Mesenchymal stem cell (in vitro differentiated cells and primary cell): ENCODE results near the gene PLD1.
"Not testable (repeated sequence)": the region's sequence is repeated elsewhere in the genome, so short reads cannot be mapped to it uniquely, and the experiment has no call there.

Source experiments
- DNase-seq: peaks from one replicate; pipeline ENCODE4 v3.0.0-alpha.2; 2013
- H2AFZ ChIP-seq: one replicate; pipeline ENCODE4 v1.6.1; 2013; ENCODE audit warnings: low read depth, mild to moderate bottlenecking, control low read depth, inconsistent platforms, low read length, moderate library complexity
- H2AK5ac ChIP-seq: 2 replicates; pipeline ENCODE4 v1.6.1; 2013; ENCODE audit warnings: low read length, moderate library complexity, mild to moderate bottlenecking, inconsistent platforms; ENCODE audit not compliant: severe bottlenecking
- H2BK120ac ChIP-seq: one replicate; pipeline ENCODE4 v1.6.1; 2013; ENCODE audit warnings: low read depth, mild to moderate bottlenecking, inconsistent platforms, low read length, moderate library complexity
- H2BK12ac ChIP-seq, 2 experiments: one replicate each; pipeline ENCODE4 v1.6.1; 2013; ENCODE audit warnings: inconsistent platforms in 2 of 2, low read length in 2 of 2, mild to moderate bottlenecking in 2 of 2, moderate library complexity in 2 of 2, control low read depth in 1 of 2
- H2BK15ac ChIP-seq: one replicate; pipeline ENCODE4 v1.6.1; 2013; ENCODE audit warnings: mild to moderate bottlenecking, low read depth, inconsistent platforms; ENCODE audit not compliant: poor library complexity, severe bottlenecking
- H2BK5ac ChIP-seq: 2 replicates; pipeline ENCODE4 v1.6.1; 2013; ENCODE audit warnings: low read depth, mild to moderate bottlenecking, low read length, control low read depth, inconsistent platforms; ENCODE audit not compliant: poor library complexity, severe bottlenecking
- H3K14ac ChIP-seq, 2 experiments: one replicate each; pipeline ENCODE4 v1.6.1; 2013; ENCODE audit warnings: inconsistent platforms in 2 of 2, low read length in 2 of 2, control low read depth in 1 of 2, mild to moderate bottlenecking in 1 of 2, moderate library complexity in 1 of 2
- H3K18ac ChIP-seq, 2 experiments: one replicate each; pipeline ENCODE4 v1.6.1; 2013; ENCODE audit warnings: inconsistent platforms in 2 of 2, low read length in 2 of 2, control low read depth in 1 of 2, low read depth in 1 of 2, mild to moderate bottlenecking in 1 of 2
- H3K23ac ChIP-seq, 2 experiments: one replicate each; pipeline ENCODE4 v1.6.1; 2013; ENCODE audit warnings: inconsistent platforms in 2 of 2, low read length in 2 of 2, mild to moderate bottlenecking in 2 of 2, moderate library complexity in 2 of 2, control low read depth in 1 of 2
- H3K27ac ChIP-seq: 2 replicates; pipeline ENCODE4 v1.5.1; 2013; ENCODE audit warnings: mild to moderate bottlenecking, moderate library complexity, low read length, control low read depth, inconsistent platforms; ENCODE audit not compliant: poor library complexity, severe bottlenecking
- H3K27me3 ChIP-seq, 2 experiments: 2 replicates each; pipeline versions ENCODE4 v1.6.1 to v1.7.0; 2013; ENCODE audit warnings: low read length in 2 of 2, mild to moderate bottlenecking in 2 of 2, moderate library complexity in 2 of 2, control low read depth in 1 of 2, inconsistent platforms in 1 of 2; ENCODE audit not compliant: control insufficient read depth in 1 of 2, insufficient read depth in 1 of 2
- H3K36me3 ChIP-seq, 2 experiments: 2 replicates each; pipeline versions ENCODE4 v1.6.1 to v1.7.0; 2013; ENCODE audit warnings: low read length in 2 of 2, control low read depth in 1 of 2, inconsistent platforms in 1 of 2, low read depth in 1 of 2, mild to moderate bottlenecking in 1 of 2; ENCODE audit not compliant: insufficient read depth in 2 of 2, control insufficient read depth in 1 of 2
- H3K4ac ChIP-seq, 2 experiments: one replicate each; pipeline ENCODE4 v1.6.1; 2013; ENCODE audit warnings: inconsistent platforms in 2 of 2, low read length in 2 of 2, mild to moderate bottlenecking in 2 of 2, moderate library complexity in 2 of 2, control low read depth in 1 of 2, low read depth in 1 of 2
- H3K4me1 ChIP-seq: 2 replicates; pipeline ENCODE4 v1.6.1; 2013; ENCODE audit warnings: low read depth, low read length, control low read depth; ENCODE audit not compliant: control insufficient read depth, insufficient read depth
- H3K4me2 ChIP-seq: 2 replicates; pipeline ENCODE4 v1.6.1; 2013; ENCODE audit warnings: low read length, mild to moderate bottlenecking, inconsistent platforms; ENCODE audit not compliant: poor library complexity, severe bottlenecking
- H3K4me3 ChIP-seq, 2 experiments: 2 replicates each; pipeline versions ENCODE4 v1.5.1 to v1.7.0; 2013; ENCODE audit warnings: low read length in 2 of 2, mild to moderate bottlenecking in 2 of 2, control low read depth in 1 of 2, low read depth in 1 of 2; ENCODE audit not compliant: insufficient read depth in 1 of 2
- H3K79me1 ChIP-seq: replicated peaks from 2 replicates; pipeline ENCODE4 v1.6.1; 2013; ENCODE audit warnings: mild to moderate bottlenecking, control low read depth, low read length, inconsistent platforms; ENCODE audit not compliant: poor library complexity, severe bottlenecking
- H3K9ac ChIP-seq: 2 replicates; pipeline ENCODE4 v1.7.0; 2013; ENCODE audit warnings: mild to moderate bottlenecking, low read length, moderate library complexity
- H3K9me3 ChIP-seq: 2 replicates; pipeline ENCODE4 v1.7.0; 2013; ENCODE audit warnings: mild to moderate bottlenecking, low read length; ENCODE audit not compliant: control insufficient read depth
- H4K8ac ChIP-seq: one replicate; pipeline ENCODE4 v1.6.1; 2013; ENCODE audit warnings: inconsistent platforms, mild to moderate bottlenecking, low read length, moderate library complexity
- H4K91ac ChIP-seq: one replicate; pipeline ENCODE4 v1.6.1; 2013; ENCODE audit warnings: mild to moderate bottlenecking, low read length, inconsistent platforms
- WGBS: methylation state at CpG from one replicate; pipeline ENCODE4 v1.1.7; 2013; ENCODE audit warnings: mixed read lengths; 5-methylcytosine and 5-hydroxymethylcytosine counted together

PLD1 gene

DNA sequence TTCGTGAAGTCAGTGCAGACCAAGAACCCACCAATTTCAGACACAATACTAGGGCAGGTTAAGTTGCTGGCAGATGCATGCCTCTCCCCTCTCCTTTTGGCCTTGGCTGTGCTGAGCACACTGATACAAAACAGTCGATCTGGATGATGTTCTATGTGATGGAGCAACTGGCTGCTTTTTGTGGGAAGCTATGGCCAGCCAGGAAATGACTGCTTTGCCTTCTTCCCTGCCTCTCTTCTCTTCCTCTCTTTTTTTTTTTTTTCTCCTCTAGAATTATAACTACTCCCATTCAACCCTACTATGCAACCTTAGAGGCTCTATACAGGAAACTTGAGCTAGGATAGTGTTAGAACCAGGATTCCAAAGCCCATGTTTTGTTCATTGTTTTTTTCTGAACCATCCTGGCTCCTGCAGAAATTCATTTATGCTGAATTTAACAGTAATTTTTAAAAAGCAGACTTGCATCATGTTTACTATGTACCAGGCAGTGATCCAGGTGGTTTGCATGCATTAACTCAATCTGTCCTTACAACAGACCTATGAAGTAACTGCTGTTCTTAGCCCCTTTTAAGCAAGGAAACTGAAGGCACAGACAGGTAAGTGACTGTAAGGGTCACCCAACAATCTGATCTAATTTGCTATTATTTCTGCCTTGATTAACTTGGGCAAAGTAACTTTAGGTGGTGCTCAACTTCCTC is 62.9 kb downstream of the PLD1 start:
- peaks cover 0 to 11% of the 10 kb centered on the region in 2 experiments for H3K36me3 ChIP-seq
- no peaks in the 10 kb centered on the region for H3K27me3 ChIP-seq
- H4K91ac ChIP-seq, result no peak overlapping the region
- H2AK5ac ChIP-seq, result no peak overlapping the region
- DNase-seq, result peak; percentile 26
- no peak overlapping the region for H3K9ac ChIP-seq
- H3K4me2 ChIP-seq, result no peak overlapping the region
- no peak overlapping the region for H3K14ac ChIP-seq
- no peak overlapping the region for H2BK12ac ChIP-seq
- no peak overlapping the region for H2BK15ac ChIP-seq
- H4K8ac ChIP-seq, result no peak overlapping the region
- H3K18ac ChIP-seq, result peak overlapping the region in 1 of 2 experiments; percentile 62
- peaks cover 9% of the 10 kb centered on the region for H3K4me1 ChIP-seq
- H3K27ac ChIP-seq, result no peak overlapping the region
- no peak overlapping the region for H3K4me3 ChIP-seq
- H2BK5ac ChIP-seq, result no peak overlapping the region
- WGBS, result 92% methylated on average over 1 of the region's 2 CpGs
- no peaks in the 10 kb centered on the region for H3K9me3 ChIP-seq
- no peak overlapping the region for H3K4ac ChIP-seq
- no peak overlapping the region for H2BK120ac ChIP-seq
- no peak overlapping the region for H2AFZ ChIP-seq
- H3K23ac ChIP-seq, result no peak overlapping the region
- H3K79me1 ChIP-seq, result peaks cover 32% of the 10 kb centered on the region

DNA sequence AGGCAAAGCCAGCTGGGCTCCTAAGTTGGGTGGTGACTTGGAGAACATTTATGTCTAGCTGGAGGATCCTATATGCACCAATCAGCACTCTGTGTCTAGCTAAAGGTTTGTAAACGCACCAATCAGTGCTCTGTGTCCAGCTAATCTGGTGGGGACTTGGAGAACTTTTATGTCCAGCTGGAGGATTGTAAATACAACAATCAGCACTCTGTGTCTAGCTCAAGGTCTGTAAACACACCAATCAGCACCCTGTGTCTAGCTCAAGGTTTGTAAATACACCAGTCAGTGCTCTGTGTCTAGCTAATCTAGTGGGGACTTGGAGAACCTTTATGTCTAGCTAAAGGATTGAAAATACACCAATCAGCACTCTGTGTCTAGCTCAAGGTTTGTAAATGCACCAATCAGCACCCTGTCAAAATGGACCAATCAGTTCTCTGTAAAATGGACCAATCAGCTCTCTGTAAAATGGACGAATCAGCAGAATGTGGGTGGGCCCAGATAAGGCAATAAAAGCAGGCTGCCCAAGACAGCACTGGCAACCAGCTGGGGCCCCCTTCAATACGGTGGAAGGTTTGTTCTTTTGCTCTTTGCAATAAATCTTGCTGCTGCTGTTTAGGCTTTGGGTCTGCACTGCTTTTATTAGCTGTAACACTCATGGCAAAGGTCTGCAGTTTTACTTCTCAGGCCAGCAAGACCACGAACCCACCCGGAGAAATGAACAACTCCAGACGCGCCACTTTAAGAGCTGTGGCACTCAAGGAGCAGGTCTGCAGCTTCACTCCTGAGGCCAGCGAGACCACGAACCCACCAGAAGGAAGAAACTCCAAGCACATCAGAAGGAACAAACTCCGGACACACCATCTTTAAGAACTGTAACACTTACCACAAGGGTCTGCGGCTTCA is 63.7 kb downstream of the PLD1 start:
- not testable (repeated sequence) for H3K4me1 ChIP-seq, H2AK5ac ChIP-seq, H2BK15ac ChIP-seq, H3K4me3 ChIP-seq, H2BK120ac ChIP-seq, H2AFZ ChIP-seq, H4K91ac ChIP-seq, H2BK5ac ChIP-seq, H3K4me2 ChIP-seq, H3K9me3 ChIP-seq, H3K27ac ChIP-seq, DNase-seq, H3K9ac ChIP-seq, H3K4ac ChIP-seq, H3K27me3 ChIP-seq, H3K14ac ChIP-seq, H2BK12ac ChIP-seq
- Histone ChIP-seq H3K79me1 (peaks cover 34% of the 10 kb centered on the region), H4K8ac (peak overlapping the region; percentile 17), H3K23ac (peak overlapping the region in 1 of 2 experiments; percentile 24), H3K36me3 (peaks cover 0 to 11% of the 10 kb centered on the region in 2 experiments), H3K18ac (peak overlapping the region in 1 of 2 experiments; percentile 62)
- 52% methylated on average over 11 of the region's 11 CpGs for WGBS

DNA sequence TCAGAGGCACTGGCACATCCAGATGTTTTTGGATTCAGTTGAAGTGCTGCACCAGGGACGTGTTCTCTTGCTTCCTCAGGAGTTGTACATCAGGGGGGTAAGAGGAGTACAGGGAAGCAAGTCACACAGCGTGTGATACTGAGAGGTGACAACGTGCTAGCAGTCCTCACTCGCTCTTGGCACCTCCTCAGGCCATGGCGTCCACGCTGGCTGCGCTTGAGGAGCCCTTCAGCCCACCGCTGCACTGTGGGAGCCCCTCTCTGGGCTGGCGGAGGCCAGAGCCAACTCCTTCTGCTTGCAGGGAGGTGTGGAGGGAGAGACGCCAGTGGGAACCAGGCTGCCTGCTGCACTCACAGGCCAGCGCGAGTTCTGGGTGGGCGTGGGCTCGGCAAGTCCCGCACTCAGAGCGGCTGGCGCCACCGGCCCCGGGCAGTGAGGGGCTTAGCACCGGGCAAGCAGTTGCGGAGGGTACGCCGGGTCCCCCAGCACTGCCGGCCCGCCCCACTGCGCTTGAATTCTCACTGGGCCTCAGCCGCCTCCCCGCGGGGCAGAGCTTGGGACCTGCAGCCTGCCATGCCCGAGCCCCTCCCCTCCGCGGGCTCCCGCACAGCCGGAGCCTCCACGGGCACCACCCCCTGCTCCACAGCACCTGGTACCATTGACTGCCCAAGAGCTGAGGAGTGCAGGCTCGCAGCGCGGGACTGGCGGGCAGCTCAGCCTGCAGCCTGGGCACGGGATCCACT is 64.5 kb downstream of the PLD1 start:
- H3K4me1 ChIP-seq, result peaks cover 9% of the 10 kb centered on the region
- no peak overlapping the region for H2BK120ac ChIP-seq
- no peak overlapping the region for H2BK12ac ChIP-seq
- H3K14ac ChIP-seq, result no peak overlapping the region
- H3K4ac ChIP-seq, result no peak overlapping the region
- H3K23ac ChIP-seq, result peak overlapping the region in 1 of 2 experiments; percentile 24
- no peak overlapping the region for H2BK5ac ChIP-seq
- no peak for DNase-seq
- no peak overlapping the region for H3K18ac ChIP-seq
- no peak overlapping the region for H2AFZ ChIP-seq
- H2AK5ac ChIP-seq, result no peak overlapping the region
- H3K4me3 ChIP-seq, result no peak overlapping the region
- 95% methylated on average over 40 of the region's 40 CpGs for WGBS
- no peak overlapping the region for H3K9ac ChIP-seq
- H3K9me3 ChIP-seq, result no peaks in the 10 kb centered on the region
- peaks cover 0 to 11% of the 10 kb centered on the region in 2 experiments for H3K36me3 ChIP-seq
- H3K79me1 ChIP-seq, result peaks cover 33% of the 10 kb centered on the region
- no peak overlapping the region for H4K91ac ChIP-seq
- H3K4me2 ChIP-seq, result no peak overlapping the region
- no peaks in the 10 kb centered on the region for H3K27me3 ChIP-seq
- no peak overlapping the region for H2BK15ac ChIP-seq
- H3K27ac ChIP-seq, result no peak overlapping the region
- no peak overlapping the region for H4K8ac ChIP-seq
